Stimulated activated CD8-positive, alpha-beta memory T cell treated with anti-CD3 and anti-CD28 coated beads, Interleukin-7, amount 100 ng/mL, for 24 hours (primary cell): ENCODE results near the gene ZCCHC24.

Experiments used
- DNase-seq: peaks from one replicate; pipeline ENCODE4 v3.0.0-alpha.2; 2020; ENCODE audit warnings: low read depth

Gene ZCCHC24

GRCh38 chr10:79431428-79431827, 14.0 kb downstream of the ZCCHC24 start:
- no peak for DNase-seq

- DNase-seq: no peak
These were observed 14.5 kb downstream of the ZCCHC24 start for GRCh38 chr10:79430936-79431335.

- DNase-seq: no peak
These were observed 15.0 kb downstream of the ZCCHC24 start for GRCh38 chr10:79430325-79430905.

GRCh38 chr10:79429751-79430150, 15.7 kb downstream of the ZCCHC24 start:
- no peak for DNase-seq

GRCh38 chr10:79427965-79428364, 17.5 kb downstream of the ZCCHC24 start:
- DNase-seq: no peak

DNA sequence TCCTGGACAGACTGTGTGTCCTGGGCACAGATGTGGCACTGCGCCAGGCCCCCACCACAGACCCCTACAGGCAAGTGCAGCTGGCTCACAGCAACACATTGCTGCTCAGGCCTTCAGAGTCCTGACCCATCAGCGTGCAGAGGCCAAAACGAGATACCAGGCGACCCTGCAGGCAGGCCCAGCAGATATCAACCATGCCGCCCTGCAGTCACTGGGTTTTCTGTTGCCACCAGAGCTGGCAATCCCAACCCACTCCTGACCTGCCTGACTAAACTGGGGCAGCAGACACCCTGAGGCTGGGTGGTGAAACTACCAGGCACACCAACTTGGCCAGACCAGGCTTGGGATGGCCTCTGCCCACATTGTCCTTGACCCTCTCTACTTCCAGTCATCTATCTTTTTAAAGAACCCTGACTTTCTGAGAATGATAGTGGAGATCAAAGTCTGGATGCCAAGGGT, 20.3 kb downstream of the ZCCHC24 start:
- DNase-seq: no peak

- no peak for DNase-seq
These were observed 21.0 kb downstream of the ZCCHC24 start for GRCh38 chr10:79424221-79425073.

DNA sequence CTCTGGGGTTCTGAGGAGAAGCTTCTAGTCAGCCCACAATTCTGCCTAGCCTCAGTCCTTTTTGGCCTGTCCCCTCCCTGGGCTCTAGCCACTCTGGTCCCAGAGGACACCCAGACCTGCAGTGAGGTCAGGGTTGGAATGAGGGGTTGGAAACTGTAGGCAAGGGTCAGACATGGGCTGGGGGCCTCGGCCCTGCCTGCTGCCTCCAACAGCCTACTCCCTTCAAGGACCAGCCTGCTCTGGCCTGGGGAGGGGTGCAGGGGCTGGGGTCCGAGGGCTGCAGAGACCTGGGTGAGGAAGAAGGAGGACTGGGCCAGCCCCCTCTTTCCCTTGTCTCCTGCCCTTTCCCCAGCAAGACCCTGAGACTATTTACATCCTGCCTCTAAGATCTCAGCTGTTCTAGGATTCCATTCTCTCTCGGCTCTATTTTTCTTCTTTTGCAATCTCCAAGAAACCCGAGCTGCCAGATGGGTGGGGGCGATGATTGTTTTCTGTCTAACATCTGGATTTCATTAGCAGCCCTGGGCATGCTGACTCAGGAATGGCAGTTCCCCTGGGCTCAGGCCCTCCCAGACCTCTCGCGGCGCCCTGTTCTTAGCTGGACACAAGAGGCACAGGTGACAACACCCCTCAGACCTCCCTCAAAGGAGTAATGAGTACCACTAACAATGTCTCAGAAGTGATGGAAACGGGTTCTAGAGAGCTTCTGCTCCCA, 23.1 kb downstream of the ZCCHC24 start:
- DNase-seq: no peak

GRCh38 chr10:79420974-79421688, 24.3 kb downstream of the ZCCHC24 start:
- no peak for DNase-seq

- no peak for DNase-seq
These were observed 26.4 kb downstream of the ZCCHC24 start for GRCh38 chr10:79418886-79419595.

DNA sequence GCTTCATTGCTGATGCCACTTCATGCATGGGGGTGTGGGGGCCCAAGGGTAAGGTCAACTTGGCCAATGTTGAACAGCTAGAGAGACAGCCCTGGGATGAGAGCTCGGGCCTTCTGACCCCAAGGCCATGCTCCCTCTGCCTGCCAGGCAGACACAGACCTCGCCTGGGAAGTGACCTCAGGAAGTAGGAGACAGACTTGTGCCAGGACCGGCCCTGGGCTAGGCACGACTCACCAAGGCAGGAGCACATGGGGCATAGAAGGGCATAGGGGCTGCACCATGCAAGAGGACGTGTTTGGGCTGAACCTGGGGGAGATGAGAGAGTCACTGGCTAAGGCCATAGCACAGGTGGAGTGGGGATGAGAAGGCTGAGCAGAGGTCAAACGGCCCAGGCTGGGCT, 27.1 kb downstream of the ZCCHC24 start:
- no peak for DNase-seq

GRCh38 chr10:79417731-79418130, 27.7 kb downstream of the ZCCHC24 start:
- no peak for DNase-seq

DNA sequence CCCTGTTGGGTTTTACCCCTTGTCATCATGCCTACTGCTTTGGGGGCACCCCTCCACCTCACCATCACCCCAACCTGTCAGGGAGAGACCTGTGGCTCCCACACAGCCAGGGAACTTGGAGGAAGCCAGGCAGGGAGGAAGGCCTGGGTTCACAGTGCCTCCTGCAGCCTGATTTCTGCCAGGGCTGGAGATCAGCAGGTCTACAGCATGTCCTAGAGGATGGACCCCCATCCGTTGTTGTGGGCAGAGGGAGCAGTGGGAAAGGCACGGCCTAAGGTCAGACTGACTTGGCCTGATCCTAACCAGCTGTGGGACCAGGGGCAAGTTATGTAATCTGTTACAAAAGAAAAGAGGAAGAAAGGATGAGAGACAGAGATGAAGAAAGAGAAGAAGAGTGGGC, 28.2 kb downstream of the ZCCHC24 start:
- DNase-seq: no peak

GRCh38 chr10:79416578-79417255, 28.7 kb downstream of the ZCCHC24 start:
- DNase-seq: no peak

DNA sequence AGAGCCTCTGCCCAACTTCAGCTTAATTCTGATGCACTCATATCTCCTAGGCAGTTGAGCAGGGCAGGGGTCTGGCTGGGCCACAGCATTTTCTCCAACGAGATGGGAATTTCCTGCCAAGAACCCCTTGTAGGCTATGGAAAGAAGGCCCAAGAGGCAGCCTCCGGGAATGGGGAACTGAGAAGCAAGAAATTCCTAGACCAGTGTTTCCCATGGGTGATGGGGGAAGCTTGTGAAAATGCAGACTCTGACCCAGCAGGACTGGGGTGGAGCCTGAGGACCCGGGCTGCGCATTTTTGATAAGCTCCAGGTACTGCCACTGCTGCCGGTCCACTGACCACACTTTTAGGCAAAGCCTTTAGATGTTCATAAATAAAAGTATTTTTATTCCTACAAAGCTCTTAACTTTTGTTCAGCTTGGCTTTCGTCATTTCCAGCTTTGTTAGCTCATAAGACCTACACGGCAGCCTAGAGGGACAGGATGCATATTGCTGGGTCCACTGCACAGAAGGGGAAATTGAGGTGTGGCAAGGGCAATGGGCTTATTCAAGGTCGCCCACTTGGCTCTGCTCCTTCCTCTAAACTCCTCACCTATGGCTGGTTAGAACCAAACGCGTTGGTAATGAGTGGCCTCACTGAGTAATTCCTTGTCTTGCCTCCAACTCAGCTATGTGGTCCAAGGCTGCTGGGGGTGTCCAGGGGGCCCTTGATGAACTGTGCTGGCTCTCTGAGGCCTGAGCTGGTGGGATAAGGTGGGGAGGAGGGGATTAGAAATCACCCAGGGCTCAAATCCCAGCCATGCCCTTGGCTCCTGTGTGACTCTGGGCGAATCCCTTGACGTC, 29.5 kb downstream of the ZCCHC24 start:
- no peak for DNase-seq

- no peak for DNase-seq
These were observed 30.7 kb downstream of the ZCCHC24 start for GRCh38 chr10:79414714-79415113.

GRCh38 chr10:79413196-79413595, 32.2 kb downstream of the ZCCHC24 start:
- DNase-seq: no peak

DNA sequence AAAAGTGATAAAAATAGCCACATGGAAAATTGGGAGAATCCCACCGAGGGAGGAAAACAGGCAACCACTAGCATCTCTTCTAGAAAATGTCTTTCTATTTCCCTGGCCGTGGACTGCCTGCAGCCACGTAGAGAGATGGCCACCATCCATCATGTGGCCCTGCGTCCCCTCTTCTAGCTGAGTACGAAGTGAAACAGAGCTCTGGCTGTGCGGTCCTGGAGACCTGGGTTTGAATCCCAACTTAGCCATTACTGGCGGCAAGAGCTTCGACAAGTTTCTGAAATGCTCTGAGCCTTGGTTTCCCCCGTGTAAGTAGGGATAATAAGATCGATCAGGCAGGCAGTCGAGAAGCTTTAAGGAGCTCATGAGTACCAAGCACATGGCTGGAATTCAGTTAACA, 32.9 kb downstream of the ZCCHC24 start:
- DNase-seq: no peak

DNA sequence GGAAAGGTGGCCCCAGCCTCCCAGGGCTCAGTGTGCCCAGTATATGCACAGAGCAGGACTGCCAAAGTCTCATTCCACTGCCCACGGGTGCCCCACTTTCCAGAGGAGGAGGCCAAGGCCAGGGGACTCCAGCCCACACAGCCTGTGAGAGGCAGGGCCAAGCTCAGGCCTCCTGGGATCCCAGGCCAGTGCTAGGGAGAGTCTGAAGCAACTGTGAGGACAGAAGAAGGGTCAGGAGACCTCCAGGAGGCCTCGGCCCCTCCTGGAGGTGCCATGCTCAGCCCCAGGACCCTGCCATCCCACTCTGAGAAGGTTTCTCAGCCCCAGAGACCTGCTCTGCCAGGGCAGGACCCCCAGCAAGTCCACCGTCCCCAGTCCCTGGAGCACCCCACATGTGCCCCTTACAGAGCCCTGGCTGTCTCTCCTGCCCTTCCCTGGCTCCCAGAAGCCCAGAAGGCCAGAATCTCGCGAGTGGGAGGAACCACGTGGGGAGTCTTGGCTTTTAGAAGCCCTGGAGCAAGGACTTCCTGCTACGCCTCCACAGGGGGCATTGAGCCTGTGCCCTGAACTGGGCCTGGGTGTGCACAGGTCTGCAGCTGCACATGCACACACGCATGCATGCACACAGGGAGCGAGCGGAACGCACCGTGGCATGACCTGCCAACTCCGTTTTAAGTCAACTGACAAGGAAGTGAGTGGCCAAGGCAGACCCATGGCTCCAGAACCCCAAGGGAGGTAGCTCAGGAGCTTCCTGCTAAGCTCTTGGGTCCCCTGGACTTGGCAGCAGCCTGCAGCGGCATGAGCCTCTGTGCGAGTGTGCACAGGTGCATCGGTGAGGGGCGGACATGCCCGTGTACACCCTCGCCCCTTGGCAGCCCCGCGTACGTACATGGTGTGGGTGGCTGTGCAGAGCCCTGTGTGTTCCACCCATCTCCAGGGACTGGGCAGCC, 33.6 kb downstream of the ZCCHC24 start:
- DNase-seq: no peak
